ENCODE results near the gene CHRND.

DNA sequence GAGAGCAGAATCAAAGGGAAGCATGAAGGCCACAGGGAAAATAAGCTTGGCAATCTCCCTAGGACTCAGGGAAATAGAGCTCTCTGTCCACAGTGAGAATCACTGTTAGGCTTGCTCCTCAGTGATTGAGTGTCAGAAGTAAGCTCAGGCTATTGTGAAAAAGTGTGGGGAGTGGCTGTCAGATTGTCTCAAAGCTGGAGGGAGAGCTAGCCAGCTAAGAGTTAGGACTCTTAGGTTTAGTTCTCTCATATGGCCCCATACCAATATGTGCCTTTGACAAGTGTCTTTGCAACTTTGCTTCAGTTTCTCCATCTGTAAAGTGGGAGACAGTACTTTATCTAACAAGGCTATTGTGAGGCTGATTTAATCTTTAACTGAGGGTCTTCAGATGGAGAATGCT is 41.8 kb downstream of the CHRND start:
- TF ChIP-seq, protein P1, sequence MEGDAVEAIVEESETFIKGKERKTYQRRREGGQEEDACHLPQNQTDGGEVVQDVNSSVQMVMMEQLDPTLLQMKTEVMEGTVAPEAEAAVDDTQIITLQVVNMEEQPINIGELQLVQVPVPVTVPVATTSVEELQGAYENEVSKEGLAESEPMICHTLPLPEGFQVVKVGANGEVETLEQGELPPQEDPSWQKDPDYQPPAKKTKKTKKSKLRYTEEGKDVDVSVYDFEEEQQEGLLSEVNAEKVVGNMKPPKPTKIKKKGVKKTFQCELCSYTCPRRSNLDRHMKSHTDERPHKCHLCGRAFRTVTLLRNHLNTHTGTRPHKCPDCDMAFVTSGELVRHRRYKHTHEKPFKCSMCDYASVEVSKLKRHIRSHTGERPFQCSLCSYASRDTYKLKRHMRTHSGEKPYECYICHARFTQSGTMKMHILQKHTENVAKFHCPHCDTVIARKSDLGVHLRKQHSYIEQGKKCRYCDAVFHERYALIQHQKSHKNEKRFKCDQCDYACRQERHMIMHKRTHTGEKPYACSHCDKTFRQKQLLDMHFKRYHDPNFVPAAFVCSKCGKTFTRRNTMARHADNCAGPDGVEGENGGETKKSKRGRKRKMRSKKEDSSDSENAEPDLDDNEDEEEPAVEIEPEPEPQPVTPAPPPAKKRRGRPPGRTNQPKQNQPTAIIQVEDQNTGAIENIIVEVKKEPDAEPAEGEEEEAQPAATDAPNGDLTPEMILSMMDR (IDR thresholded peaks at IDR 0.05; ENCODE audit: borderline replicate concordance, extremely low read depth, low read length, poor library complexity, severe bottlenecking) = no peak
- no peak for TF ChIP-seq EZH2 (IDR thresholded peaks at IDR 0.05; ENCODE audit: borderline replicate concordance, low read depth, low read length, severe bottlenecking)
